Peyer's patch (tissue), 4 donors: Measurements from ENCODE around the gene TOX3.

Experiments
- CTCF ChIP-seq, 6 experiments: fragments of 450-650 bp in 4 of 6; fragments of 200-600 bp in 2 of 6; sonication (generic) in 1 of 6; IDR thresholded peaks; one replicate each; pipeline ENCODE4 v1.5.1; 2017 to 2019; ENCODE audit warnings: antibody characterized with exemption in 6 of 6, mild to moderate bottlenecking in 3 of 6, moderate library complexity in 1 of 6
- POLR2A ChIP-seq, 2 donors: fragments of 450-650 bp; IDR thresholded peaks; one replicate each; pipeline ENCODE4 v1.5.1; 2017; ENCODE audit warnings: antibody characterized with exemption in 2 of 2, mild to moderate bottlenecking in 2 of 2, moderate library complexity in 2 of 2

GRCh38 chr16:52476111-52476510 is 70.8 kb downstream of the TOX3 start:
- no peak for TF ChIP-seq CTCF (IDR thresholded peaks at IDR 0.05)
- TF ChIP-seq POLR2A (IDR thresholded peaks at IDR 0.05): no peak
